Adrenal gland (tissue), 19 donors: ENCODE measurements around the gene HTR2C. TPM values are rescaled to one million over a fixed set of nuclear protein-coding genes. Genes with fewer than 3 reads are reported as not detected.

Experiments used
- DNase-seq, 7 donors: peaks; one replicate each; pipeline ENCODE4 v3.0.0-alpha.2; 2019 to 2020
- H3K27ac ChIP-seq, 5 donors: fragments of 200-600 bp; sonication (generic) in 4 of 5; 1 replicate in 3 of 5; 2 replicates in 2 of 5; pipeline versions ENCODE4 v1.5.1 to v1.8.0; 2016 to 2020; ENCODE audit warnings: mild to moderate bottlenecking in 1 of 5
- H3K27me3 ChIP-seq: fragments of 200-600 bp; 2 replicates; pipeline ENCODE4 v1.8.0; 2021
- H3K36me3 ChIP-seq, 2 donors: fragments of 200-600 bp; replicated peaks in 1 of 2; 1 replicate in 1 of 2; 2 replicates in 1 of 2; pipeline versions ENCODE4 v1.5.1 to v1.8.0; 2018 to 2022
- H3K4me1 ChIP-seq, 2 donors: fragments of 200-600 bp; replicated peaks in 1 of 2; 1 replicate in 1 of 2; 2 replicates in 1 of 2; pipeline versions ENCODE4 v1.5.1 to v1.8.0; 2018 to 2021
- H3K4me3 ChIP-seq, 4 donors: fragments of 200-600 bp; sonication (generic) in 3 of 4; one replicate each; pipeline ENCODE4 v1.5.1; 2016 to 2018
- H3K9me3 ChIP-seq, 3 donors: fragments of 200-600 bp; sonication (generic) in 1 of 3; replicated peaks in 1 of 3; 1 replicate in 2 of 3; 2 replicates in 1 of 3; pipeline versions ENCODE4 v1.5.1 to v1.8.0; 2016 to 2021
- CTCF ChIP-seq, 6 experiments: fragments of 450-650 bp in 4 of 6; fragments of 200-600 bp in 2 of 6; sonication (generic) in 1 of 6; IDR thresholded peaks; 1 replicate in 5 of 6; 2 replicates in 1 of 6; pipeline versions ENCODE4 v1.5.1 to v1.8.0; 2016 to 2021; ENCODE audit warnings: antibody characterized with exemption in 6 of 6, mild to moderate bottlenecking in 2 of 6, moderate library complexity in 1 of 6
- POLR2A ChIP-seq, 2 donors: fragments of 450-650 bp; IDR thresholded peaks; one replicate each; pipeline ENCODE4 v1.6.1; 2017; ENCODE audit warnings: antibody characterized with exemption in 2 of 2, mild to moderate bottlenecking in 2 of 2, moderate library complexity in 1 of 2
- WGBS, 4 donors: extraction: QIAGEN DNeasy Blood & Tissue Kit in 2 of 4; methylation state at CpG; one replicate each; pipeline versions ENCODE4 v1.1.5 to v1.1.7; 2013 to 2017; 5-methylcytosine and 5-hydroxymethylcytosine counted together
- intact Hi-C, 2 donors: fragments of 100-400 bp; cut with DNase I; formaldehyde crosslinking; loops; one replicate each; pipeline versions ENCODE4 v1.14.1 to v1.15.0; 2022 to 2023
- long read RNA-seq, 10 donors: library from polyadenylated mRNA in 3 of 10; unstranded in 2 of 10; stranded (forward) in 1 of 10; transcript quantifications; one replicate each; pipeline ENCODE4 v2.0.0 and lab custom pipeline, GENCODE V29; 2021 to 2026
- polyA plus RNA-seq, 3 donors: library from polyadenylated mRNA; stranded (reverse); fragments of 200-250 nt in 2 of 3; fragments of 350-450 nt in 1 of 3; fragmentation: Illumina TruSeq in 1 of 3; extraction: RNeasy Lipid Tissue Mini Kit (QIAGEN cat#74804) in 1 of 3; gene quantifications; one replicate each; pipeline ENCODE4 v1.2.3, GENCODE V29; 2013 to 2014
- total RNA-seq, 9 donors: library from RNA; depleted of rRNA in 4 of 9; stranded (reverse); fragments of >200 nt in 4 of 9; fragments of 120-200 nt in 1 of 9; fragmentation: NEBNext Ultra II Directional in 1 of 9; extraction: Animal tissue kit (Norgen Biotek cat#: 25700) in 1 of 9; gene quantifications; one replicate each; pipeline versions ENCODE4 v1.1.0 to v1.2.4, GENCODE V29; 2013 to 2023
- donor health status: healthy with polysubstance abuse.
- donor health status: Bipolar disorder and iron deficiency.
- donor health status: DM: yes; HTN: yes; CAD: no.
- donor health status: DM: no; HTN: no; CAD: no.
- donor health status: DM: no; HTN: no; CAD: no.
- donor health status: DM: yes; HTN: yes; CAD: no.

The HTR2C gene
- total RNA-seq (under 1 TPM in 1 of 9 donors, not detected in 8; 0.06 TPM), polyA plus RNA-seq (not detected)
- long read RNA-seq, donor 1, result 0 reads
- long read RNA-seq, donor 2, result 0 reads
- long read RNA-seq, donor 3, result 0 reads
- long read RNA-seq, donor 4, result 0 reads
- long read RNA-seq, donor 5, result 0 reads
- long read RNA-seq, donor 6, result 0 reads
- long read RNA-seq, donor 7, result 0 reads
- long read RNA-seq, donor 8, result 0 reads
- long read RNA-seq, donor 9, result 0 reads
- long read RNA-seq, donor 10, result 0 reads

- no peak within 1 kb of the TSS for H3K4me3 ChIP-seq
- intact Hi-C loops, result no loop called here
- H3K9me3 ChIP-seq, result no peaks in the 10 kb centered on the region
- H3K36me3 ChIP-seq, result no peaks in the 10 kb centered on the region
- H3K4me1 ChIP-seq, result no peaks in the 10 kb centered on the region
- no peak within 1 kb of the TSS for H3K27ac ChIP-seq
- DNase-seq, result no peak
- peaks cover 82% of the 10 kb centered on the region for H3K27me3 ChIP-seq
- TF ChIP-seq CTCF (IDR thresholded peaks at IDR 0.05) (no peak), POLR2A (IDR thresholded peaks at IDR 0.05) (no peak)
- WGBS, 4 donors, result 9 to 32% (median 21%) methylated on average over 5 to 34 of the region's 34 CpGs
These were observed at the start of gene HTR2C for GRCh38 chrX:114583646-114584374. HTR2C (plus strand) TSS chrX:114584086; CDS start chrX:114726937, 142,851 bp downstream.

- no peak for DNase-seq
- WGBS, 4 donors, result 18 to 28% (median 26%) methylated on average over 4 of the region's 4 CpGs
- Histone ChIP-seq H3K27ac (no peak overlapping the region), H3K9me3 (no peaks in the 10 kb centered on the region), H3K27me3 (peaks cover 65% of the 10 kb centered on the region), H3K4me1 (no peaks in the 10 kb centered on the region), H3K4me3 (no peak overlapping the region), H3K36me3 (no peaks in the 10 kb centered on the region)
- intact Hi-C loops, result no loop called here
- TF ChIP-seq POLR2A (IDR thresholded peaks at IDR 0.05) (no peak), CTCF (IDR thresholded peaks at IDR 0.05) (no peak)
These were observed 3.5 kb upstream of the HTR2C start for GRCh38 chrX:114580336-114580735.

GRCh38 chrX:114581528-114582263 lies 2.2 kb upstream of the HTR2C start:
- H3K4me3 ChIP-seq, result no peak overlapping the region
- H3K27me3 ChIP-seq, result peaks cover 77% of the 10 kb centered on the region
- no peaks in the 10 kb centered on the region for H3K9me3 ChIP-seq
- 5 to 26% (median 9%) methylated on average over 16 to 45 of the region's 45 CpGs for WGBS, 4 donors
- H3K36me3 ChIP-seq, result no peaks in the 10 kb centered on the region
- H3K4me1 ChIP-seq, result no peaks in the 10 kb centered on the region
- no peak for DNase-seq
- no peak for TF ChIP-seq CTCF (IDR thresholded peaks at IDR 0.05)
- no peak for TF ChIP-seq POLR2A (IDR thresholded peaks at IDR 0.05)
- intact Hi-C loops, result no loop called here
- no peak overlapping the region for H3K27ac ChIP-seq

GRCh38 chrX:114582264-114582632 lies 1.6 kb upstream of the HTR2C start:
- intact Hi-C loops, result no loop called here
- TF ChIP-seq CTCF (IDR thresholded peaks at IDR 0.05) (no peak), POLR2A (IDR thresholded peaks at IDR 0.05) (no peak)
- no peak overlapping the region for H3K27ac ChIP-seq
- H3K36me3 ChIP-seq, result no peaks in the 10 kb centered on the region
- 9 to 36% (median 24%) methylated on average over 12 of the region's 12 CpGs for WGBS, 4 donors
- H3K27me3 ChIP-seq, result peaks cover 82% of the 10 kb centered on the region
- no peaks in the 10 kb centered on the region for H3K4me1 ChIP-seq
- no peak for DNase-seq
- H3K4me3 ChIP-seq, result no peak overlapping the region
- H3K9me3 ChIP-seq, result no peaks in the 10 kb centered on the region
